NOMO-1 treated with DMSO at 0.1 percent for 48 hours (cell line): ENCODE data around the gene RAPGEF3.
A peak's percentile ranks its signal among the peaks of the same experiment; 100 is the strongest.

Experiments
- DNase-seq: peaks from one replicate; lab custom pipeline; 2025; ENCODE audit not compliant: unreplicated experiment; lab: John Stamatoyannopoulos, UW

The RAPGEF3 gene

DNA sequence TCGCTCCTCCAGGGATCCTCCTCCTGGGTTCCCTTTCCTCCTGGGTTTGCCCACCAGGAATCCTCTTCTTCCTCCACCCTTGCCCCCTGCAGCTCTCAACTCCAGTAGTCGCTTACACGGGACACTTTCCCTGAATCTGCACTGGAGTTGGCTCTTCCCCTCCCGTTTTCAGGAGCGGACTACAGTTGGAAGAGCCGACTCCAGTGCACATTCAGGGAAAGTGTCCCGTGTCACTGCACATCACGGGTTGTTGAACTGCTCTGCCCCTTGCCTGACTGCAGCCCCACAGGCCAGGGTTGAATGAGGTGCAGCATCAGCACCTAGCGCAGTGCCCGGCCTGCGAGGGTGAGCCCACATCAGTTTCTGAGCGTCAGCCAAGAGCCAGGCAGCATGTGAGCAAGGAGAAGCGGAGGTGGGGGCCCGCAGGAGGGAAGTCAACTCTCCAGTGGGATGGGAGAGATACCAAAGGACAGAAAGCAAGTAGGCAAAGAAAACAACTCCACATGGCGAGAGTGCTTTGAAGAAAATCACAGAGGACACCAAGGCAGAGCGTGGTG is 13.1 kb downstream of the RAPGEF3 start:
- DNase-seq = no peak

DNA sequence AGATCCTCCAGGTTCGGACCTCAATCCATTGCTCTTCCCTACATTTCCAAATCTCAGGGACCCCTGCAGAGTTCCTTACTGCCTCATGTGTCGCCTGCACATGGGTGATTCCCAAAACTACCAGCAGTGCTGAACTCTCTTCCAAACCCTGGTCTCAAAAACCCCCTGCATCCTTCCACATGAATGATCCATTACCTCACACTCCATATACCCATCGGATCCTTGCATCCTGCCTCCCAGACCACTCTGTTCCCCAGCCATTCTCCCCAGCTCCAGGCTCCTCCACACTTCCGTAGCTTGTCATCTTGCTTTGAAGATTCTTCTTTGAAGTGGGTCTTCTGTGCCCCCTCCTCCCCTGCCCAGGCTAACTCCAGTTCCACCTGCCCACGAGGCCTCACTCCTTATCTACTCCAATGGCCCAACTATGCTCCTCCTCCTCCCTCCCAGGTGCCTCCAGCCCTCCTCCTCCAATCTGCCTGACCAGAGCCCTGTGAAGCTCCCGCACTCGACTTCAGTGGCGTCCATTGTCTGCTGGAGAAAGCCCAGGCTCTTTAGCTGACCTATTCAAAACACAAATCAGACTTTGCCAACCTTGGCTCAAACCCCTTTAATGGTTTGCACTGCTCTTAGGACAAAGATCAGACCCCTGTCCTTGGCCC is 13.8 kb downstream of the RAPGEF3 start:
- no peak for DNase-seq

DNA sequence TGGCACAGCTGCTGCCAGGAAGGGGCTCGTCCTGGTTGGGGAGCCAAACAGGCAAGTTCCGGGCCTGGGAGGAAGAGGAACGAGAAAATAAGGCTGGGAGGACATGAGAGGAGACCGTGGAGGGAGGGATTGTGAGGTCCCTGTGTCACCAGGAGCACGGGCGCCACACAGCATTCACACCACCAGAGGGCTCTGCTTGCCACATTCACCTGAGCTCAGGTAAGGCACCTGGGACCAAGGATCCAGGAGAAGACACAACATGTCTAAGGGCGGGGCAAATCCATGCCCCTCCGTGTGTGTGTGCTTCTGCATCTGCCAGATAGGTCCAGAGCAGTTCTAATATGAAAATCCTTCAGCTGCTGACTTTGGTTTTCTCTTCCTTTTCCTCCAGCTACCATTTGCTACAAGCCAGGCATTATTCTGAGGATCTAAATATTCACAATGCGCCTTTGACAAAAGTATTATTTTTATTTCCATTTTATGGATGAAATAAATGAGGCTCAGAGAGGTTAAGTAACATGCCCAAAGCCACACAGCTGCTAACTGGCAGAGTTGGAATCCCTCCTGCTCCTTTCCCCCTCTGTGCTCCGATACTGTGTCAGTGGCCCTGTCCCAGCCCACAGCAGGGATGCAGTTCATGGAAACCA is 14.6 kb downstream of the RAPGEF3 start:
- DNase-seq = no peak

DNA sequence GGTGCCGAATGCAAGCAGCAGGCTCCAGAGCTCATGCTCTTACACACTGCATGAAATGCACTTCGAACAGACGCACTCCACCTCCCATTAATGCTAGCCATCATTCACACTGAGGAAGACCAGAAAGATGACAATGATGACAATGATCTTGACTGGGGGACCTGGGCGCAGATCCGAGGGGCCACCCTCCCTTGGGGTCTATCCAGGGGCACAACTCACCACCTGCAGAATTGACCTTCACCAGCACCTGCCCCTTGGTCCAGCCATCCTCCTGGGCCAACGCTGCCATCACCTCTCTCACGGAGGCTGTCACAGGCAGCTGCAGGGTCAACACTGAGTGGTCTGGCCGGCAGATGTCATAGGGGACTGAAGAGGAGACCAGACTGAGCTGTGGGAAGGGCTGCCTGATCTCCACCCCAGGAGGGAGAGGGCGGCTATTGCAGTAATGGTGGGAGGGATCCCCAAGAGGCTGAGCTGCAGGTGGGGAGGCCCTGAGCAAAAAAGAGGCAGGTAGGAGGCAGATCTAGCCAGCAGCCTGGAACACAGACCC is 15.3 kb downstream of the RAPGEF3 start:
- DNase-seq = no peak

DNA sequence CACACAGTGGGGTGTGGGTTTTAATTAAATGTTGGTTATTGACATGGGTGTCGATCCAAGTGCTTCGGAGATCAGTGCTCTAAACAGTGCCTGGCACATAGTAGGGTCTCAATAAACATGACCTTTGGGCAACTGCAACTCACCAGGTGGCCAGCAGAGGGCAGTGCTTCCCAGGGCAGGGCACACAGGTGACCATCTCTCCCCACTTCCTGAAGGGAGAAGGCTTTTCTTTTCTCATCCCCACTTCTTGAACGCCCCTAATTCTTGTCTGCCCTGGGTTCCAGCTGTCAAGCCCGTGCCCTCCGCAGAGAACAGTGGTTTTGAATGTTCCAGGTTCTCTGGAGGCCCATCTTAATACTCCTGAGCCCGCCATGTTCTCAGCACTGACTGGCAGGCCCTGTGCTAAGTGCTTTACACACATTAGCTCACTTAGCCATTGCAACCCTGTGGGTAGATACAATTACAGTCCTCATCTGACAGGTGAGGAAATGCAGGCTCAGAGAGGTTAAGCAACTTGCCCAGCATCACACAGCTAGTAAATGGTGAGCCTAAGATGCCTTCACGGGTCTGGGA is 16.3 kb downstream of the RAPGEF3 start:
- peak; percentile 46 for DNase-seq

DNA sequence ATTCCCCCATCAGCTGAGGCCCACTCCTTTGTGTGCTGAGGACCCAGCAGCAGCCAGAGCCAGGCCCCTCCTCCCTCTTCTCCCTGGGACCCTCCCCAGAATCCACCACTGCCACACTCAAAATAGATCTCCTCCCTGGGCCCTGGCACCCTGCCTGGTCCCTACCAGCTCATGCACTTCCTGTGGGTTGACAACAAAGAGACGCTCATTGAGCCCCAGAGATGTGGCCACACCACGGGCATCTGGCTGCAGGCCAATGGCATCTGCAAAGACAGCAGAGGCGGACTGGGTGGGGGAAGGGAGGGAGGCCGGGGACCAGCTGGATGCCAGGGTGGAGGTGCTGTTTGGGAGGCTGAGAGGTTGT is 17.4 kb downstream of the RAPGEF3 start:
- DNase-seq = no peak

DNA sequence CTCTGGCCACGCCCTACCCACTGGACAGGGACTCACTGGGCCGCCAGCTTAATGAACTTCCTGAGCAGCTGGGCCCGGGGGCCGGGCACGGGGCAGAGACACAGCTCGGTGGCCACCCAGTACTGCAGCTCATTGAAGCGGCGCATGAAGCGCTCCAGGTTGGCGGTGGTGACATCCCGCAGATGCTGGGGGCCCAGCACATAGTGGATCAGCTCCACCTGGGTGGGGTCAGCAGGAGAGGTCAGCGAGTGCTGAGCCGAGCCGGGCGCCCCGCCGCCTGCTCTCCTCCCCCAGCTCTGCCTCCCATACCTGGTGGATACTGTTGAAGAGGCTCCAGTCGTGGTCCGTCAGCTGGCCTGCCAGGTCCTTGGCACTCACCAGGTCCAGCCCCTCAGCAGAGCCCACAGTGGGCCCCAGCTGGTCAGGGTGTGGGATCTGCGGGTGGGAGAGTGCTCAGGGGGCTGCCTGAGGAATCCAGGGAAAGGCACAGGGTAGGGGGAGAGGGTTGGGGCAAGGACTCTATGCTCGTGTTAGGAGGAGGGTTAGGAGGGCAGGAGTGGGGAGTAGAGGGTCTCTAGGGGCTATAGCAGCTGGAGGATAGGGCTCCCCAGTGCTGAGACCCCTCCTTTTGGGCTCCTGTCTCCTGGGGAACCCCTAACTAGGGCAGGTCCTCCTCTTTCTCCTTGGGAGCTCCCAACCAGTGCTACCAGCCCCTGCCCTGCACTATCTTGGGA is 17.9 kb downstream of the RAPGEF3 start:
- DNase-seq = no peak

DNA sequence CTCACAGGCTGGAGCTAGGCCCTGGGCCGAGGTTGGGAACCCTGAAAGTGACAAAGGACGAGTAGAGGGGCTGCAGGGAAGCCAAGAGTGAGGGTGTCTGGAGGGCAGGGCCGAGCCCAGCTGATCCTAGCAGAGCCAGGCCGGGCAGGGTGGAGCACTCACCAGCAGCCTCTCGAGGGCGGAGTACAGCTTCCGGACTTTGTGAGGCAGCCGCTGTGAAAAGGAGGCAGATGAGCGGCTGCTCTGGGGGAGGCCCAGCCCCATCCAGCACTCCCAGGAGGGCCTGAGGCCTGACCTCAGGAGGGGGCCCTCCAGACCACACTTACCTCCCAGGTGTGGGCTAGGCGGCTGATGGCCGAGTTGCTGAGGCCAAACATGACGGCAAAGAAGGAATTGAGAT is 18.7 kb downstream of the RAPGEF3 start:
- DNase-seq = no peak

DNA sequence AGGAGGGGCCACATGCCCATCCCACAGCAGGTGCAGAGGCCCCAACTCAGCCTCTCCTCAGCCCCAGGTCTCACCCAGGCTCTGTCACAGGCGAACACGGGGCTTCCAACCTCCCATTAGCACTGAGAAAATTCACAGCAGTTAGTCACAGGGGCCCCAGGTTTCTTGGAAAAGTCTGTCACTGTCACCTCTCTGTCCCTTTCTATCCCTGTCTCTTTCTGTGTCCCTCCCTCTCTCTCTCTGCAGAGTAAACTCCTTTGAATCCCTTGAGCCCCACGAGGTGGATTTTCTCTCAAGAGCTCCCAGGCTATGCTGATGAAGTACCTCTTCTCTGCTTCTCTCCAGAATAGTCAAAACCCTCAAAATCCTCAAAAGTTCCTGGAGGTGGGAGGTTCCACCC is 19.4 kb downstream of the RAPGEF3 start:
- DNase-seq = no peak

DNA sequence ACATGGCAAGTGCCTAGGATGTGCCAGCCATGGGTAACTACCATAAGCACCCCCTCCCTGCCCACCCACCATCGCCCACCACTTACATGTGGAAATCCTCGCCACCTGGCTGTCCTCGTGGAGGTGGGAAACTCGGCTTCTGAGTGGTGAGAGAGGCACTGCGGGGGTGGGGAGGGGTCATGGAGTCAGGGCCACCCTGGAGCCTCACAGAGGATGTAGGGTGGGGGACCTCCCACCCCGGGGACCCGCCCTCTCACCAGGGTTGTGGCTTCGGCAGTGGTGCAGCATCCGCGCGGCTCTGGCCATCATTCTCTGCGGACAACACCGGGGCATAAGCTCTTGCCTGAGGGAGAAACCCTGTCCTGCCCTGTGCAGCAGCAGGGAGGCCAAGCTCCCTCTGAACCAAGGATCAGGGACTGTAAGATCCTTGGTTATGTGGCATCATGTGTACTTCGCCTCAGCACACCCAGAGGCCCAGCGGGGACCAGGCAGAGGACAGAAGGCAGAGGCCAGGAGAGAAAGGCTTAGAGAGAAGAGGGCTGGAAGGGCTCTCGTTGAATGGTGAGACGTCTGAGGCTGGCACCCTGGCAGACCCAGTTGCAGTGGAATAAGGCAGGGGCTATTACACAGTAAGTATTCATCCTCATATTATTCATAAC is 20.6 kb downstream of the RAPGEF3 start:
- DNase-seq = no peak

DNA sequence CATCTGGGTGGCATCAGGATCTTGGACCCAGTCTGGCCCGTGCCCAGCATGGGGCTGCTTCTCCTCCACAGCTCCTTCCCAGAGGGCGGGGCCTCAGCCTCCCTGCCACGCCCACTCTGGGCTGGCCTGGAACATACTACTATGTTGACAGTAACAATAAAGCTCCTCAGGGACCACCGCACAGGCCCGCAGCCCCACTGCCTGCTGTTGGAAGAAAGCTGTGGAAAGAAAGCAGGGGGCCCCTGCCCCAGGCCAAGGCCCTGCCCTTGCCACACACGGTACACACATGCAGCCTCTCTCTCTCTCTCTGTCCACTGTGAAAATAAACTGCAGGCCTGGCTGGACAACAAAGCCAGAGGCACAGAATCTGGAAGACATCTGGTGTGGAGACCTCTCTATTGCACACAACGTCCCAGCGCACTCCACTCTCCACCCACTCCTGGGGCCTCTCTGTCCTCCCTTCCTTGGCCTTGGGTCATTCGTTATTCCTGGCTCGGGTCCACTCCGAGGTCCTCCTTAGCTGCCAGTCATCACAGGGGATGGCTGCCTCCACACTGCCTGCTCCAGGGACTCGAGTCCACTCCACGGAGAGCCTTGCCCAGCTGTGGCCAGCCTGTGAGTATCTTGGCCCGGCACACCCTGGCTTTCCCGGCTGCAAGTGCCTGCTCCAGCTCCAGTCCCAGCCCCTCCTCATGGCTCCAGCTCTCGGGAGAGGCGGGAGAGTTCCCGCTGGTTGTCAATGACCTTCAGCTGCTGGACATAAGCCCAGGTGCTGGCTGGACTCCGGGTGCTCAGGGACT is 21.6 kb downstream of the RAPGEF3 start:
- DNase-seq = no peak

DNA sequence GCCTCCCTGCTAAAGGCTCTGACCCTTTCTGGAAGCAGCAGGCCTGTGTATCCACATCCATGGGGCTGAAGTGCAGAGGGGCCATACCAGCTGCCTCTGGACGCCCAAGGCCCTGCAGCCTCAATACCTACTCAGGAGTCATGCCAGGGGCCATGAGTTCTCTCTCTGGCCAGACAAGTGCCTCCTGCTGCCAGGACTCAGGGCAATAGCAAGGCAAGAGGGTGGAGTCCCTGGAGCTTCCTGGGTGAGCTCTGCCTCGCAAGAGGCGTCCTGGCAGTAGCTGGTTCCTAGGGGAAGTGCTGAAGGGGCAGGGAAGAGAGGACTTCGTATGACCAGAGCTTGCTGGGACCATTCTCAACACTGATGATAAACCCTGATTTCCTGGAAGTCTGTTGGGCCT is 22.5 kb downstream of the RAPGEF3 start:
- no peak for DNase-seq

DNA sequence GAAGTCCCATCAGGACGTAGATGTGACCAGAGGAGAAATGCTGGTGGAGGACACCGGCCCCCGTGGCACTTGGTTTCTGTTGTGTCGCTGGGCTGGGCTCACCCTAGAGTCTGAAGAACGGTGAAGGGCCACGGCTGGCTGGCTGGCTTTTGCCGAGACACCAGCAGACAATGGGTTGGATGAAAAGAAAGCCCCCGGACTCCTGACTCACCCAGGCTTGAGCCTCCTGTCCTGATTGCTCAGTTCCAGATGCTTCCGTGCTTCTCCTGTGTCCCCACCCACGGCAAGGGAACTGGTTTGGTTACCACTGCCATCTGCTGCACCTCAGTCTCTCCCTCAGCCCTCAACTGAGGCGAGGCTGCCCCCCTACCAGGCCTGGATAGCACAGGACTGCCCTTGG is 23.0 kb downstream of the RAPGEF3 start:
- no peak for DNase-seq

DNA sequence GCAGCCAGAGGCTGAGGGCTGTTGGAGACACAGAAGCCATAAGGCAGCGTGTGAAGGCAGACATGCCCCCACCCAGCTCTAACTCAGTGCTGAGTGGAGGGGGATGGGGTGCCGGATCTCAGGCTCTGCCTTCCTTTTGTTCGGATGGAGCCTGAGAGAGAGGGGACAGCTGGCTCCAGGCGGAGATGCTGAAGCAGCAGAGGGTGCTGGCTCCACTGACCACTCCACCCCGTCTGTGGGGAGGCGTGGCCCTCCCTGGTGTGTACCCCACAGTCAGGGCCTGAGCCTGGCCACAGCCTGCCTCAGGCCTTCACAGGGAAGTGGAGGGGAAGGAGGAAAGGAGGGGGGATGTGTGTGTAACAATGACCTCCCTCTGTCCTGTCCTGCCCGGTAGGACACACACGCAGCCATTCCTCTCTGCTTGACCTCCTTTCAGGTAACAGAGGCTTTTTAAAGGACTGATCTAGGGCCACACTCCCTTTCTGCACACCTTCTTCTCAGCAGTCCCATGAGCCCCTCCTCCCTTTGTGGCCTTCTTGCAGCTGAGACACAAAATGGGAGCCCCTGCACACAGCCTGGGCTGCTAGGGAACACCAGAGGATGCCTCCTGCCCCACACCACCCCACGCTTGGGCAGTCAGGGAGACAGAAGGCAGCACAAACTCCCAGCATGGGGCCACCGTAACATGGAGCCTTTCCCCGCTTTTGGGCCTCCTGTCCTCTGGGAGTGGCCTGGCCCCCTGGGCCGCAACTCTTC is 23.8 kb downstream of the RAPGEF3 start:
- no peak for DNase-seq

DNA sequence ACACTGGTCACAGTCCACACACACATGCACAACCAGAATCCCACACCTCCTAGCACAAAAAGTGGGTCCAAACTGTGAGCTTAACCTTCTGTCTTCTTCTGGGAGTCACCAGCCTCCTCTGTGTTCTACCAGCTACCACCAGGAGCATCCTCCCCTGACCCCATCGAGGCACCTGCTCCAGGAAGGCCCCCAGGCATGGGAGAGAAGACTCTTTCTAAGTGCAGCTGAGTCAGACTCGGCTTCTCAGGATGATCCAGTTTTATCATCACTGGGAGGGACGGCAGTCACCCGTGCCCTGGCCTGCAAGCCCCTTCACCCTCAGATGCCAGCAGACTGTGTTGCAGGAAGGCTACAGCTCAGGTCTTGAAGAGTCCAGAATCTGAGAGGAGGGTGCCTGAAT is 25.5 kb downstream of the RAPGEF3 start:
- no peak for DNase-seq

DNA sequence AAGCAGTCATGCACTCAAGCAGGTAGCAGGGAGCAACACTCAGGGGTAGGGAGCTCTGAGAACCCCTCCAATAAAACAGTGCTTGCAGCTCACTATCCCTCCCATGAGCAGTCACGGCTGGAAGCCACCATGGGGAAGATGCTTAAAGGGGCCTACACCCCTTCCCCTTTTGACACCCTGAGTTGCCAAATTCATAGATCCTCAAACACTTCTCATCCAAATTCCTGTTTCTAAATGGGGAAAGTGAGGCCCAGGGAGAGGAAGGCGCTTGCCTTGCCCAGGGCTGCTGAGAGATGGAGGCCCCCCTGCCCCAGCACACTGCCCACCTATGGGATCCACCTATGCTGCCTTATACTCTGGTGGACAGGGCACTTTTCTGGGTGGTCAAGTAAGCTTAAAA is 26.2 kb downstream of the RAPGEF3 start:
- DNase-seq = no peak

DNA sequence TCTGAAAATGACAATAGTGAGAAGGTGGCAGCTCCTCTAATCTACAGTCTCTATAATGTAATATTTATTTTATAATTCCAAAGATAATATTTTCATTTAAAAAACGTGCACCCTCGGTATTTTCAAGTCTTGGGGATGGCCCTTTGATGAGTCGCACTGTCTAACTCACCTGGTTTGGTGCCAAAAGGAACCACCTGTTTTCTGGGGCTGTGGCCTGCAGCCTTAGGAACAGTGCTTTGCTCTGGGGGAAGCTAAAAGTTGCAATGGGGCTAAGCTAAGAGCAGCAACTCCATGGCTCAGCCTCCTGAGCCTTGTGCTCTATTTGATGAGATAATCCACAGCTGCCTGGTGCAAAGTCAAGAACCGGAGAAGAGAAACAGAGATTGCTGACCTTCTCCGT is 27.0 kb downstream of the RAPGEF3 start:
- no peak for DNase-seq

DNA sequence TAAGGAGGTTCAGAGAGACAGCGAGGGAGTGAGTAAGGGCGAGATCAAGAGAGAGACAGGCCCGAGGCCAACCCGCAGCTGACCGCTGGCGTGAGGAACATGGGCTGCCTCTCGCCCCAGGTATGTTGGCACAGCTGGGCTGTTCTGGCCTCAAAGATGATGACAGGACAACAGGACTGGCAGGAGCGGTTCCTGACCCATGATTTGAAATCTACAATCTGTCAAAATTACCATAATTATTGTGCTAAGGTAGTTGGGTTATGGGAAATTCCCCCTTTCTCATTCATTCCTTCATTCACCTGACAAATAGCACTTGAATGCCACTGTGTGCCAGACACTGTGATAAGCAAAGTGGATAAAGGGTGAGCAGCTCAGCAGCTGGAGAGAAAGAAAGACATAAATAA is 28.3 kb downstream of the RAPGEF3 start:
- no peak for DNase-seq

DNA sequence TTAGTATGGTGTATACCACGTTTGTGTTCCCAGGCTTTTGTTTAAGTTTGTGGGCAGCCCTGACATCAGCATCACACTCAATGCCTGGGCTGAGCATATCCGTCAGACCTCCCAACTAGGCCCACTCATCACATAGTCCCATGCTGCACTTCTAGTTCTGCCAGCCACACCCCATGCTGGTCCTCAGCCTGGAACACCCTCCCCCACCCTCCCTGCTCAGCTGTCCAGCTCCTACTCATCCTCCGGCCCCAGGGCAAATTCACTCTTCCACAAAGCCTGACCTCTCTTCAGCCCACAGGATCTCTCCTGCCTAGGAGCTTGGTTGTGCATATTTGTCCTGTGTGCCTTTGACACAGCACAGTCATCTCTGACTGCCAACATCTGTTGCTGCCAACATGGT is 29.4 kb downstream of the RAPGEF3 start:
- DNase-seq = no peak

DNA sequence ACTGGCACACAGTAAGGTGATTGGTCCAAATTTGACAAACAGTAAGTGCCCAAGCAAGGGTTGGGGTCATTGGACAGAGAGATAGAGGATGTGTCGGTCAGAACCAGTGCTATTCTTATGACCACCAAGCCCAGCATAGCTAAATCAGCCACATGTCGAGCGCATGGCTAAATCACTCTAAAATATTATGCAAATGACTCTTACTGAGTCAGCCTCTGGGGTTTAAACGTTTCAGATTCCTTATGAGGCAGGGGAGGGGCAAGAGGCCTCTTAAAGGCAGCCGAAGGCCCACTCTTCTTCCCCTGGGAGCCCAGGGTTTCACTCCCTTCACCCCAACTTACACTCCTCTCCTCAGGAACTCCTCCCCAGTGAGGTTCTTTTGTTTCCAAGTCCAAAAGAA is 32.8 kb downstream of the RAPGEF3 start:
- DNase-seq = no peak
